ENCODE results near the gene PSMD13.

PSMD13 gene

DNA sequence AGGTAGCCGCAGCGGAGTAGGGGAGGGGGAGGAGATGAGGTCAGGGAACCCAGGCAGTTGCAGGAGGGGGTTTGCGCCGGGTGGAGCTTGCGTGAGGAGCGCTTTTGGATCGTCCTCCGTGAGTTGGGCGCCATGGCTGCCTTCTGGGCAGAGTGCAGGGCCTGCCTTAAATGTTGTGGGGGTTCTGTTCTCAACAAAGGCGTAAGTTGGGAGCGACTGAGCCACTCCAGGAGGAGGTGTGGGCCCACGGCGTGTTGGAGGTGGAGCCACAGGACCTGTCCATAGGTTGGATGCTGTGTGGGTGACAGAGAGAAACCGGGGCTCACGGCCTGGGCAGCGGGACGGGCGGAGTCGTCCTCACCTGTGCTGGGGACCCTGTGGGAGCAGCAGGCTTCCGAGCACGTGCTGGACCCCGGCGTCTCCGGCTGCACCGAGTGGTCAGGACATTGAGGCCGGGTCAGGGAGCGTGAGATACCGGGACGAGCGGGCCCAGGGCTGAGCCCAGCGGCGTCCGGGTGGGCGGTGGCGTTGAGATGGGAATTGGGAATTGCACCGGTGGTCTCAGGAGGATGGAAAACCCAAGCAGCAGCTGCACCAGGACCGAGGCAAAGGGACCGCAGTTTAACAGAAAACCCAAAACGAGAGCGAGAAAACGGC lies 51.2 kb downstream of the PSMD13 start:
- Histone ChIP-seq H3K27ac (replicated peaks) (no peak overlapping the region), H3K4me3 (replicated peaks; ENCODE audit: insufficient read depth, low read length) (peak overlapping the region; percentile 33; the same call in 1 of the 2 replicates), H3K27me3 (ENCODE audit: insufficient read depth, poor library complexity, severe bottlenecking) (peaks cover 8% of the 10 kb centered on the region)
- DNase-seq (ENCODE audit: low read depth in 1 of 2, low spot score in 1 of 2) = no peak
- TF ChIP-seq, protein P1, sequence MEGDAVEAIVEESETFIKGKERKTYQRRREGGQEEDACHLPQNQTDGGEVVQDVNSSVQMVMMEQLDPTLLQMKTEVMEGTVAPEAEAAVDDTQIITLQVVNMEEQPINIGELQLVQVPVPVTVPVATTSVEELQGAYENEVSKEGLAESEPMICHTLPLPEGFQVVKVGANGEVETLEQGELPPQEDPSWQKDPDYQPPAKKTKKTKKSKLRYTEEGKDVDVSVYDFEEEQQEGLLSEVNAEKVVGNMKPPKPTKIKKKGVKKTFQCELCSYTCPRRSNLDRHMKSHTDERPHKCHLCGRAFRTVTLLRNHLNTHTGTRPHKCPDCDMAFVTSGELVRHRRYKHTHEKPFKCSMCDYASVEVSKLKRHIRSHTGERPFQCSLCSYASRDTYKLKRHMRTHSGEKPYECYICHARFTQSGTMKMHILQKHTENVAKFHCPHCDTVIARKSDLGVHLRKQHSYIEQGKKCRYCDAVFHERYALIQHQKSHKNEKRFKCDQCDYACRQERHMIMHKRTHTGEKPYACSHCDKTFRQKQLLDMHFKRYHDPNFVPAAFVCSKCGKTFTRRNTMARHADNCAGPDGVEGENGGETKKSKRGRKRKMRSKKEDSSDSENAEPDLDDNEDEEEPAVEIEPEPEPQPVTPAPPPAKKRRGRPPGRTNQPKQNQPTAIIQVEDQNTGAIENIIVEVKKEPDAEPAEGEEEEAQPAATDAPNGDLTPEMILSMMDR (IDR thresholded peaks at IDR 0.05; ENCODE audit: insufficient read depth, low read length) = no peak
- TF ChIP-seq GABPA (IDR thresholded peaks at IDR 0.05; ENCODE audit: low read depth) (no peak), POLR2AphosphoS5 (IDR thresholded peaks at IDR 0.05; ENCODE audit: low read depth) (no peak), SPI1 (IDR thresholded peaks at IDR 0.05; ENCODE audit: borderline replicate concordance, low read depth) (no peak)
- TF ChIP-seq, protein P2, sequence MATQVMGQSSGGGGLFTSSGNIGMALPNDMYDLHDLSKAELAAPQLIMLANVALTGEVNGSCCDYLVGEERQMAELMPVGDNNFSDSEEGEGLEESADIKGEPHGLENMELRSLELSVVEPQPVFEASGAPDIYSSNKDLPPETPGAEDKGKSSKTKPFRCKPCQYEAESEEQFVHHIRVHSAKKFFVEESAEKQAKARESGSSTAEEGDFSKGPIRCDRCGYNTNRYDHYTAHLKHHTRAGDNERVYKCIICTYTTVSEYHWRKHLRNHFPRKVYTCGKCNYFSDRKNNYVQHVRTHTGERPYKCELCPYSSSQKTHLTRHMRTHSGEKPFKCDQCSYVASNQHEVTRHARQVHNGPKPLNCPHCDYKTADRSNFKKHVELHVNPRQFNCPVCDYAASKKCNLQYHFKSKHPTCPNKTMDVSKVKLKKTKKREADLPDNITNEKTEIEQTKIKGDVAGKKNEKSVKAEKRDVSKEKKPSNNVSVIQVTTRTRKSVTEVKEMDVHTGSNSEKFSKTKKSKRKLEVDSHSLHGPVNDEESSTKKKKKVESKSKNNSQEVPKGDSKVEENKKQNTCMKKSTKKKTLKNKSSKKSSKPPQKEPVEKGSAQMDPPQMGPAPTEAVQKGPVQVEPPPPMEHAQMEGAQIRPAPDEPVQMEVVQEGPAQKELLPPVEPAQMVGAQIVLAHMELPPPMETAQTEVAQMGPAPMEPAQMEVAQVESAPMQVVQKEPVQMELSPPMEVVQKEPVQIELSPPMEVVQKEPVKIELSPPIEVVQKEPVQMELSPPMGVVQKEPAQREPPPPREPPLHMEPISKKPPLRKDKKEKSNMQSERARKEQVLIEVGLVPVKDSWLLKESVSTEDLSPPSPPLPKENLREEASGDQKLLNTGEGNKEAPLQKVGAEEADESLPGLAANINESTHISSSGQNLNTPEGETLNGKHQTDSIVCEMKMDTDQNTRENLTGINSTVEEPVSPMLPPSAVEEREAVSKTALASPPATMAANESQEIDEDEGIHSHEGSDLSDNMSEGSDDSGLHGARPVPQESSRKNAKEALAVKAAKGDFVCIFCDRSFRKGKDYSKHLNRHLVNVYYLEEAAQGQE (IDR thresholded peaks at IDR 0.05; ENCODE audit: insufficient replicate concordance, low read depth) = no peak

DNA sequence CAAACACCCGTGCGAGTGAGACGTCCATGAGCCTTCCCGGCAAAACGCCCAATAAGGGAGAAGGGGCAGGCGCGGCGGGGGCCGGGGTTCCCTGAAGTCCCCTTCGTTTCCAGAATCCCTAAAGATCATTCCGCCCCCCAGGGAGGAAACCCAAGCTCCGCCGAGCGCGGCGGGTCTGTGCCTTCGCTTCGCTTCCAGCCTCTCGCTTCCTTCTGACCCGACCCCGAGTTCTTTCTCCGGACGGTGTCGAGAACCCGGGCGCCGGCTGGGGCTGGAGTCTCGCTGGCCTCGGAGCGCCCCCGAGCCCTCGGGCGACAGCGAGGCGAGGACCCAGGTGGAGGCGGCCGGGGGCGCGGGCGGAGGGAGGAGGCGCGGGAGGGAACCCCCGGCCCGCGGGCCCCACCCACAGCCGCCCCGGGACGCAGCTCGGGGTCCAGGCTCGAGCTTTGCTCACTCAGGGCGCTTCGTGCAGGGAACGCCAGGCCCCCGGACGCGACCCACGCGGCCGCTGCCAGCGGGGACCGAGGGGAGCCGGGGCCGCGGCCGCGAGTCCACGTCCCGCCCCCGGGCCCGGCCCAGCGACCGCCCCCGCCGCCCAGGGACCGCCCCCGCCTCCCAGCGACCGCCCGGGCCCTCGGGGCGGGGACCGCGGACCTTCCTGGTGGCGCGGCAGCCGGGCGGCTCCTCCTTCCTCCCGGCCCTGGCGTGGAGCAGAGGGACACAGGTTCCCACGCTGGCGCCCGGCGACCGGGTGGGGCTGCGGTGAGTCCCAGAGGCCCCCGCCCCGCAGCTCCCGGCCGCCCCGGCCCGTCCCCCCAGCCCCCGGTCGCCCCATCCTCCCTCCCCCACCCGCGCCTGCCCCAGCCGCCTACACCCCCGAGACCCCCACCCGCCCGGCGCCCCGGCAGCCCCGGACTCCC lies 52.0 kb downstream of the PSMD13 start, which contains the start of gene PGGHG:
Gene PGGHG (plus strand): TSS at position 649 of the 920 bp plus-strand sequence. CDS start 691 bp downstream, outside the sequence.
- peak; percentile 21 to 57 for DNase-seq (ENCODE audit: low read depth in 1 of 2, low spot score in 1 of 2)
- peaks cover 8% of the 10 kb centered on the region for H3K27me3 ChIP-seq (ENCODE audit: insufficient read depth, poor library complexity, severe bottlenecking)
- peak within 1 kb of the TSS; percentile 33 for H3K4me3 ChIP-seq (replicated peaks; ENCODE audit: insufficient read depth, low read length)
- no peak within 1 kb of the TSS for H3K27ac ChIP-seq (replicated peaks)
- TF ChIP-seq, protein P1 (IDR thresholded peaks at IDR 0.05; ENCODE audit: insufficient read depth, low read length) = no peak

DNA sequence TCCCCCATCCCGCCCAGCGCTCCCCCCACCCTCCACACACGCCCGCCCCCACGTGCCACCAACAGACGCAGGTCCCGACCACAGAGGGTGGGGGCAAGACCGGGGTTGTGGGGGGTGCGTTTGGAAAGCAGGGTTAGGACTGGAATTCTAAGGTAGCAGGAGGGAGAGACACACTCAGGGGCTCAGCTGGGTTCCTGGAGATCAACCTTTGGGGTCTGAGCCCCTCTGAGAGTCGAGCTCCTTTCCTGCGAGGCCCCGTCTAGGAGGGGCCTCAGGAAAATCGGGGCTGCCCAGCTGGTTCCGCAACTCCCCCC lies 52.6 kb downstream of the PSMD13 start:
- no peak for DNase-seq (ENCODE audit: low read depth in 1 of 2, low spot score in 1 of 2)
- 0 out of 2 replicates have a peak overlapping the region, but pooled peaks have one; percentile 33 for H3K4me3 ChIP-seq (replicated peaks; ENCODE audit: insufficient read depth, low read length)
- no peak overlapping the region for H3K27ac ChIP-seq (replicated peaks)
- H3K27me3 ChIP-seq (ENCODE audit: insufficient read depth, poor library complexity, severe bottlenecking) = peaks cover 8% of the 10 kb centered on the region
- TF ChIP-seq POLR2AphosphoS5 (IDR thresholded peaks at IDR 0.05; ENCODE audit: low read depth) (no peak), SPI1 (IDR thresholded peaks at IDR 0.05; ENCODE audit: borderline replicate concordance, low read depth) (no peak), GABPA (IDR thresholded peaks at IDR 0.05; ENCODE audit: low read depth) (no peak)
- TF ChIP-seq, protein P1 (IDR thresholded peaks at IDR 0.05; ENCODE audit: insufficient read depth, low read length) = no peak
- TF ChIP-seq, protein P2 (IDR thresholded peaks at IDR 0.05; ENCODE audit: insufficient replicate concordance, low read depth) = no peak
